GM18517 (cell line): ENCODE data around the gene LOXL1.

Source experiments
- ATAC-seq: cut with Tn5 transposase; IDR thresholded peaks from one replicate; pipeline ENCODE4 v1.9.1; 2021; ENCODE audit warnings: mild to moderate bottlenecking, moderate library complexity; ENCODE audit not compliant: unreplicated experiment

Gene LOXL1

GRCh38 chr15:73921254-73921925, 4.9 kb upstream of the LOXL1 start:
- no peak for ATAC-seq

DNA sequence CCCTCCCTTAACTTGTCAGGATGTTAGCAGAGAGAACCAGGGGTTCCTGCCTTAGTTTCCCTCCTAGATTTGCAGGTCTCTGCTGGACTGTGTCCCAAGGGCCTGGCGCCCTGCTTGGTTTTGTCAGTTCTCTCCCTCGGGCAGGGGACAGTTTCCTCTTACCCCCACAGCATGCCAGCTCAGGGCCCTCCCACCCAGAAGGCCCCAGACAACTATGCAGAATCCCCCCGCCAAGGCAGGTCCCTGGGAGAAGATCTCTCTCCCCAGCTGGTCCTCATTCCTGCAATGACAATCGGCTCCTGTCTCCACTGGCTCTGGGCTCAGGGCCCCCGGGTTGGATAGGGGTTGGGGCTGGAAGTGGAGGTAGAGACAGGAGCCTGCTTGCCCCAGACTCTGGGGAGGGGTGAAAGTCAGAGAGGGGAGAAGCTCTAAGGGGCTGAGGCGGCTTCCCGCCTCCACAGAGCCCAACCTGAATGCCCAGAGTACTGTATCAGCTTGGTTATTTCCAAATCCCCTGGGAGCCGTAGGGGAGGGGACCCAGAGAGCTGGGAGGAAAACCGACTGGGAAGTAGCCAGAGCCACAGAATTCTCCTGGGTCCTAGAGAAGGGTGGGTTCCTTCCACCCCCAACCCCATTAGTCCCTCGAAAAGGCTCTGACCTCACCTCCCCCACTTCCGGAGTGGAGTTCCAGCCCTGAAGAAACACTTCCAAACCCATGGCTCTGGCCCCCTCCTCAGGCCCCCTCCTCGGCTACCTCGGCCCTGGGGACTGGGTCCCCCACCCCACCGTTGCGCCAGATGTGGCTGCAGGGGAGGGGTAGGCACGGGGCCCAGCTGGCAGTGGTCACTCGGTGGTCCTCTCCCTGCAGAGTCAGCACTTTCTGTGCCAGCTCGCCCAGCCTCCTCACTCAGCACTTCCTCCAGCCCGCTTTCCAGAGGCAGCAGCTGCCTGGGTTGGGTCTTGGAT, 3.8 kb upstream of the LOXL1 start:
- ATAC-seq: no peak

- no peak for ATAC-seq
Measured at GRCh38 chr15:73923156-73923487, 3.1 kb upstream of the LOXL1 start.

GRCh38 chr15:73923488-73924164, 2.6 kb upstream of the LOXL1 start:
- ATAC-seq: no peak

DNA sequence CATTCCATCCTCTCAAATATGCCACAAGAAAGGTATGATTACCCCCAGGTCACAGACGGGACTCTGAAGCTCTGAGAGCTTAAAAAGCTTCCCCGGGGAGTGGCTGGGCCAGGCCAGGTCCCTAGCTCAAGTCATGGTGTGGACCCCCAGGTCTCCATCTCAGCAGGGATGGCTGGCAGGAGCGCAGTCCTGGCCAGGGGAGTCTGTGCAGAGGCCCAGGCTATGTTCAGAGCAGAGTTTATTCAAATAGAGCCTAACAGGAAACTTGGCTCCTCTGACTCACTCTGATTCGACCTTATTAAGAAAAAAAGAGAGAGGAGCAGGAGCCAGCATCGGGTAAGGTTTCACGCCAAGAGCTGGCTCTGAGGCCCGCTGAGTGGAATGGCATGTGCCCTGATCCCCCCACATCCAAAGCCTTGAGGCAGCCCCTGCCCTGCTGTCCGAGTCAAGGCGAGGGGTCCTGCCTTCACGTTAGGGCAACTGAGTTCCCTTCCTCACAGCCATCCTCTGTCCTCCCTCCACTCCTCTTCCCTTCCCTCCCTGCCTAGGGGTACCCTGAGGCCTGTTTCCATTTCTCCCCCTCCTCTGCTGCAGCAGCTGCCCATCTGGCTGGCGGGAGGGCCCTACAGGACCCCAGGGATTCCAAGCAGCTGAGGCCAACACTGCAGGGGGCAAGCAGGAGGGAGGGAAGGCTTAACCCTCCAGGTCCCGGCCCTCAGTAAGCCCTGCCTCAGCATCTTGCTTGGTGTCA, 1.9 kb upstream of the LOXL1 start:
- no peak for ATAC-seq

DNA sequence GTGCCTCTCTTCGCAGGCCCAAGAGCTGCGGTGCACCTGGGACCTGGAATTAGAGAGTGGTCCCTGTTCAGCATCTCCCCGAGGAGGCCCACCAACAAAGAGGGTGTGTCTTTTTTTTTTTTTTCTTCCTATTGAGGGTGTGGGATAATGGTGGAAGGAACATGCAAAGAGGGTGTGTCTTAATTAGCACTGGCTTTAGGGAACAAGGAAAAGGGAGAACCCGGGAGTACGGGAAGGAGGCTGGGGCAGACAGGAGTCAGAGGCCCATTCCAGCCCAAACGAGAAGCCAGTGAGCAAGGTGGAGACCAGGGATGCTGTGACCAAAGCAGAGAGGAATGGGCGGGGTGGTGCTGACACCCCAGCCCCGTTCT, 429 bp upstream of the LOXL1 start:
- no peak for ATAC-seq

- no peak for ATAC-seq
Measured at GRCh38 chr15:73927003-73927475, 777 bp downstream of the LOXL1 start.

DNA sequence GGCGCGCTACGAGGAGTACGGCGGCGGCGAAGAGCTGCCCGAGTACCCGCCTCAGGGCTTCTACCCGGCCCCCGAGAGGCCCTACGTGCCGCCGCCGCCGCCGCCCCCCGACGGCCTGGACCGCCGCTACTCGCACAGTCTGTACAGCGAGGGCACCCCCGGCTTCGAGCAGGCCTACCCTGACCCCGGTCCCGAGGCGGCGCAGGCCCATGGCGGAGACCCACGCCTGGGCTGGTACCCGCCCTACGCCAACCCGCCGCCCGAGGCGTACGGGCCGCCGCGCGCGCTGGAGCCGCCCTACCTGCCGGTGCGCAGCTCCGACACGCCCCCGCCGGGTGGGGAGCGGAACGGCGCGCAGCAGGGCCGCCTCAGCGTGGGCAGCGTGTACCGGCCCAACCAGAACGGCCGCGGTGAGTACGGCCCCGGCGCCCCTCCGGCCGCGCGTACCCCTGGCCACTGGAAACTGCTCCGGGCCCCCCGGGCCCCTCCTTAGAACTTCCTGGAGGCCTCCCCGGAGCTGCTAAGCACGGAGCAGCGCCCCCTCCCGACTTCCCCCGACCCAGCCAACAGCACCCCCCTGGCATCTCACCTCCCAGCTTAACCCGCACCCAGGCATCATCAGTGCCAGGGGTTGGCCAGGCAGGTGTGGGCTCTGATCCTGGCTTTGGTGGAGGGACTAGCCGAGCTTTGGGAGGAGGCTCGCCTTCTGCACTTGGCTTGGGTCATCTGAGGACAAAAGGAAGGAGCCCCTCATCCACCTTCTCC, 1.4 kb downstream of the LOXL1 start:
- no peak for ATAC-seq

- no peak for ATAC-seq
Measured at GRCh38 chr15:73928241-73928579, 1.9 kb downstream of the LOXL1 start.

DNA sequence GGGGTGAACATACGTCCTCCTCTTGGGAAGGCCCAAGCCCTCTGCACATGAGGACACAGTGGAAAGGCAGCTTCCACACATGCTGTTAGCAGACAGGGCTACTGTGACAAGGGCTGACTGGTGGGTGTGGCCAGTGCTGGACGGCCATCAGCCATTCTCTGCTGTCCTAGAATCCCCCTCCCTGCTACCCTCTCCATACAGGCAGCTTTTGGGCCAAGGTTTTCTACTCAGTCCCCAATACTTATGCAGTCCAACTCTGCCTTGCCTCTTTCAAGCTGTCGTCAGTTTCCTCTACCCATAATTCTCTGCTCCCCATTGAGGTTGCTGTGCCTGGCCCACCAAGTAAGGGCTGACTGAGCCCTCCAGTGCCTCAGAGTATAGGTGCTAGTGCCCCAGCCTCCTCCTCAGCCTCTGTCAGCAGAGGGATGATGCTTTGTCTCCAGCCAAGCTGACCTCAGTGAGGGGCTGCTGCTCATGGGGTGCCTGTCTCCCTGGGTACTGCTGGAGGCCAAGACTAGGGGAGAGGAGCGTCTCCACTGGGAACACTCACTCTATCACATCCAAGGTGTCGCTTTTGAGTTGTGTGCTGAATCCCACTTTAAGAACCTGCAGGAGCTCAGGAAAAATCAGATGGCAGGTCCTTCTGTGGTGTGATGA, 2.8 kb downstream of the LOXL1 start:
- ATAC-seq: no peak

GRCh38 chr15:73930371-73930770, 4.1 kb downstream of the LOXL1 start:
- ATAC-seq: no peak

DNA sequence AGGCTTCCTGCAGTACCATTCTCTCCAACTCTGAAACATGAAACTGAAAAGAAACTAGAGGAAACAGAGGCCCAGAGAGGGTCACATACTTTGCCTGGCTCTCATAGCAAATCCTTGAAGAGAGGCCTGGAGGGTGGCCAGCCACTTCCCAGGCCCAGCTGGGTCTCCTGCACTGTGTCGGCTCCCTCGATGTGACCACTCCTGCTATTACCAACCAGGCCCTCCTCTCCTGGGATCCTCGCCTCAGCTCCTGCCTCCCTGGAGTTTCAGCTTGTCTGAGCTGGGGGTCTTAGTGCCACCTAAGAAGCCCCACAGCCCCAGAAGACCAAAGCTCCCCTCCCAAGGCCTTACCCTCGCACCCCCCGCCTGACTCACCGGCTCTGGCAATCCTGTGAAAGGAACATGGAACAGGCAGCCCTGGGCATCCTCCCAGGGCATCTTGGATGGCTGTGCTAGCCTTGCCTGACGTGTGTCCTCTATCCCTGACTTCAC, 4.6 kb downstream of the LOXL1 start:
- ATAC-seq: no peak

DNA sequence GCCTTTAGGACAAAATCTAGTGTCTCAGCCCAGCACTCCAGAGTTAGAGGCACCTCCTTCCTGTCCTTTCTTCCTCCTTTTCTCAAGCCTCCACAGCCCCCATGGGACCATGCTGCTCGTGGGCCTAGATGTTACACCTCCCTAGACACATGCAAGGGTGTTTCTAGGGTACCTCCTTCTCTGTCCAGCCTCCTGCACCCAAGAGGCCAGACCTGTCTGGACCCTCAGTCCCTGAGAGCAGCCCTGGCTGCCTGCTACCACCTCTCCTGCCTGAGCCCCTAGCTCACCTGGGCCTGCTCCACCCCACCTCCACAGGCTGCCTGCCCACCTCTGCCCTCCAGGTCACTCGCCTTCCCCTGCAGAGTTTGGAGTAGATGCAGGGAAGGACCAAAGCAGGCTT, 5.2 kb downstream of the LOXL1 start:
- ATAC-seq: no peak

DNA sequence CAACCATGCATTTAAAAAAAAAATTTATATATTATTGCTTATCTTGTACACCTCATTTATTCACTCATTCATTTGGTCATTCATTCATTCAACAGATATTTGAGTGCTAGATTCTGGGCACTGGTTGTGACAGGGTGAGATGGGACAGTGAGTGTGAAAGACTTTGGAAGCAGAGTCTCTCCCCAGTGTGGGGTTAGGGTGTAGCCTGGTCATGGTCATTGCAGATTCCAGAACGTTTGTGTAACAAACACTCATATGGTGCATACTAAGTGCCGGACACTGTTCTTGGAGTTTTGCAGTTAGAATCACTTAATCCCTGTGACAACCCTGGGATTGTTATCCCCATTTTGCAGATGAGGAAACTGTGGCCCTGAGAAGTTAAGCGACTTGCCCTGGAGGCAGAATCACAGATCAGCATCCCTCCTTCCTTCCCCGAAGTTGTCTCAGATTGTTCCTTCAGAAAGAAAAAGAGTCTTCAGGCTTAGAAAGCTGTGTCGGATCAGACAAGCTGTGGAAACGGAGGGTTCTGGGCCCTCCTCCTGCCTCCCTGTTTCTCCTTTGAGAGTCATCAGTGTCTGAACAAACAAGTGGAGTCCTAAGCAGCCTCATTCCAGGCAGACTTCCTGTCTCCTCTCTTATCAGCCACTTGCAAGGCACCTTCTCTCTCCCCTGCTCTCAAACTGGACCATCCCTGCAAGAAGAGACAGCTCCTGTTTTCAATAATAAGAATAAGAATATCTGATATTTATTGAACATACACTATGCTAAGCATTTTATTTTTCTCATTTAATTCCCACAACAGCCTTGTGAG, 6.3 kb downstream of the LOXL1 start:
- ATAC-seq: no peak

- no peak for ATAC-seq
Measured at GRCh38 chr15:73934281-73934680, 8.0 kb downstream of the LOXL1 start.

GRCh38 chr15:73935547-73935946, 9.3 kb downstream of the LOXL1 start:
- no peak for ATAC-seq

DNA sequence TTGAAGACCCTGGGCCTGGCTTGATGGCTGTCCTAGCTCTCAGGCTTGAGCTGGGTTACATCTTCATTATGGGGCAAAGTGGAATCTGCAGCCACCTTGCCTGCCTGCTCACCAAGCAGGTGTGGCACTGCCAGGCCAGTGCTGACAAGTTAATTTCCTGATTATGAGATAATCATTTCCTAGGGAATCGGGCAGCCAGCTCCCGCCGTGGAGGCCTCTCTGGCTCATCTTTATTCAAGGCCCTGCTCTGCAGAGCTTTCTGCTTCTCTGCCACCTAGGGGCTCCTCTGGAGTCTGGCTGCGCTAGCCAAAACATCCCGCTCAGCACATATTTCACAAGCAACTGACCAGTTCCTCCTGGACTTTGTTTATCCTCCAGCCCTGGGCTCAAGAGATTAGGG, 9.9 kb downstream of the LOXL1 start:
- no peak for ATAC-seq

DNA sequence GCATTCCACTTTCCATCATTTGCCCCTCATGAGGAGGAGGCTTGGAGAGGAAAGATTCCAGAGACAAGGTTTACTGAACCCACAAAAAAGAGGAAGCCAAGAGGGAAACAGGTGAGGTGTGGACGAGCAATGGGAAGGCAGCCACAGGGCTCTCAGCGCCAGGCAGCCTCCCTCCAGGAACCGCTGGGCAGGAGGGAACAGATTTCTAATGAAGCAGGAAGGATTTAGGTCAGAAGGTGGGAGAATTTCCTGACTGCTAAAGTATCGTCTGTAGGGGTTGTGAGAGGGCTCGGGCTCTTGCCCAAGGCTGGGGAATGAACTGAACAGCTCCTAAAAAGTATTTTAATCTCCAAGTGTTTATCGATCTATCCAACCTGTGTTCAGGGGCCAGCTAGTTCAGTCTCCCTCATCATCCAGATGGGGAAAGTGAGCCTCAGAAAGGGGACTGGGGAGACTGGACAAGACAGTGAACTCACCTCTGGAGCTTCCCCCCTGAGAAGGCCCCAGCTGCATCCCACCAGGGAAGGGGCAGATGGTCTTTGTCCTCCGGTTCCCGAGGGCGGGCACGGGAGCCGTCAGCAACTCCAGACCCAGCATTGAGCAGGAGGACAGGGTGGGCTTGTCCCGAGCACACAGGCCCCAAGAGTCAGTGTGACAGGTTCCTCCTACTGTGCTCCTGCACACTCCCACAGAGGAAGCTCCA, 10.5 kb downstream of the LOXL1 start:
- ATAC-seq: no peak
